Type B pancreatic cell (in vitro differentiated cells): ENCODE results near the gene ZNF423. TPM values are rescaled to one million over a fixed set of nuclear protein-coding genes. Genes with fewer than 3 reads are reported as not detected.

Experiments
- DNase-seq: peaks from one replicate; pipeline ENCODE4 v3.0.0; 2021; ENCODE audit warnings: mixed read lengths; ENCODE audit not compliant: unreplicated experiment; ENCODE audit errors: extremely low spot score
- H3K27ac Mint-ChIP-seq: 2 replicates; pipeline ENCODE4 v1.8.0; 2021; ENCODE audit warnings: mild to moderate bottlenecking, mixed read lengths
- H3K27me3 Mint-ChIP-seq: 2 replicates; pipeline ENCODE4 v1.8.0; 2021; ENCODE audit warnings: mixed read lengths
- H3K36me3 Mint-ChIP-seq: 2 replicates; pipeline ENCODE4 v1.8.0; 2021; ENCODE audit warnings: mixed read lengths
- H3K4me1 Mint-ChIP-seq: one replicate; pipeline ENCODE4 v1.8.0; 2021; ENCODE audit warnings: mixed read lengths; ENCODE audit not compliant: unreplicated experiment
- H3K4me3 Mint-ChIP-seq: 2 replicates; pipeline ENCODE4 v1.8.0; 2021; ENCODE audit warnings: mild to moderate bottlenecking, mixed read lengths
- H3K9me3 Mint-ChIP-seq: 2 replicates; pipeline ENCODE4 v1.8.0; 2021; ENCODE audit warnings: mixed read lengths
- CTCF ChIP-seq: fragments of 200-600 bp; sonication (generic); conservative IDR thresholded peaks from 2 replicates; pipeline ENCODE4 v1.5.0; 2021; ENCODE audit warnings: antibody characterized with exemption, mild to moderate bottlenecking
- total RNA-seq: library from RNA; stranded (reverse); gene quantifications from 2 replicates; pipeline ENCODE4 v1.2.1, GENCODE V29; 2021; ENCODE audit warnings: low replicate concordance

The ZNF423 gene
- total RNA-seq, 1 donor from 2014 or later = 72.6 TPM

GRCh38 chr16:49575346-49576172 lies 280.4 kb downstream of the ZNF423 start:
- TF ChIP-seq CTCF = no peak
- H3K4me3 Mint-ChIP-seq = no peak overlapping the region
- H3K36me3 Mint-ChIP-seq = peaks cover 9% of the 10 kb centered on the region
- H3K4me1 Mint-ChIP-seq = peaks cover 27% of the 10 kb centered on the region
- DNase-seq = no peak
- peaks cover 10% of the 10 kb centered on the region for H3K9me3 Mint-ChIP-seq
- H3K27me3 Mint-ChIP-seq = no peaks in the 10 kb centered on the region
- peak overlapping the region; percentile 36 for H3K27ac Mint-ChIP-seq

- Mint-ChIP-seq H3K4me1 (peaks cover 20% of the 10 kb centered on the region), H3K9me3 (peaks cover 10% of the 10 kb centered on the region), H3K36me3 (peaks cover 9% of the 10 kb centered on the region), H3K27me3 (no peaks in the 10 kb centered on the region), H3K4me3 (no peak overlapping the region), H3K27ac (no peak overlapping the region)
- no peak for TF ChIP-seq CTCF
- no peak for DNase-seq
These were observed 281.1 kb downstream of the ZNF423 start for GRCh38 chr16:49574826-49575225.

GRCh38 chr16:49567950-49568349 lies 288.0 kb downstream of the ZNF423 start:
- peaks cover 7% of the 10 kb centered on the region for H3K36me3 Mint-ChIP-seq
- no peak for DNase-seq
- no peaks in the 10 kb centered on the region for H3K27me3 Mint-ChIP-seq
- H3K9me3 Mint-ChIP-seq = peaks cover 7% of the 10 kb centered on the region
- no peak overlapping the region for H3K27ac Mint-ChIP-seq
- H3K4me3 Mint-ChIP-seq = no peak overlapping the region
- TF ChIP-seq CTCF = no peak
- H3K4me1 Mint-ChIP-seq = peaks cover 17% of the 10 kb centered on the region

- H3K4me3 Mint-ChIP-seq = no peak overlapping the region
- no peak overlapping the region for H3K27ac Mint-ChIP-seq
- H3K9me3 Mint-ChIP-seq = peaks cover 6% of the 10 kb centered on the region
- no peak for DNase-seq
- no peaks in the 10 kb centered on the region for H3K27me3 Mint-ChIP-seq
- H3K4me1 Mint-ChIP-seq = peaks cover 22% of the 10 kb centered on the region
- TF ChIP-seq CTCF = no peak
- peaks cover 5% of the 10 kb centered on the region for H3K36me3 Mint-ChIP-seq
These were observed 289.5 kb downstream of the ZNF423 start for GRCh38 chr16:49566432-49566831.

GRCh38 chr16:49564496-49565229 lies 291.2 kb downstream of the ZNF423 start:
- DNase-seq = no peak

More at GRCh38 chr16:49564496-49565229, 291.2 kb downstream of the ZNF423 start:
- peak overlapping the region; percentile 51 for H3K4me3 Mint-ChIP-seq
- H3K4me1 Mint-ChIP-seq = peaks cover 22% of the 10 kb centered on the region
- peaks cover 6% of the 10 kb centered on the region for H3K9me3 Mint-ChIP-seq
- H3K27me3 Mint-ChIP-seq = no peaks in the 10 kb centered on the region
- no peak for TF ChIP-seq CTCF
- H3K27ac Mint-ChIP-seq = no peak overlapping the region
- H3K36me3 Mint-ChIP-seq = peaks cover 5% of the 10 kb centered on the region
